ENCODE measurements around the gene CDH22.

The CDH22 gene

GRCh38 chr20:46144432-46145025 is 163.8 kb downstream of the CDH22 start:
- Mint-ChIP-seq H3K9me3 (no peaks in the 10 kb centered on the region), H3K4me3 (no peak overlapping the region), H3K27me3 (peaks cover 44% of the 10 kb centered on the region), H3K36me3 (ENCODE audit: insufficient read depth) (peaks cover 3% of the 10 kb centered on the region), H3K4me1 (no peaks in the 10 kb centered on the region), H3K27ac (ENCODE audit: low read depth) (no peak overlapping the region)
- ATAC-seq (replicated peaks; ENCODE audit: extremely low read depth, poor library complexity, severe bottlenecking) (no peak), DNase-seq (ENCODE audit: low spot score in 2 of 2) (no peak)

- peaks cover 68% of the 10 kb centered on the region for H3K27me3 Mint-ChIP-seq
- no peak for ATAC-seq (replicated peaks; ENCODE audit: extremely low read depth, poor library complexity, severe bottlenecking)
Observed at GRCh38 chr20:46142124-46142523, 166.2 kb downstream of the CDH22 start.

GRCh38 chr20:46139908-46140482 is 168.3 kb downstream of the CDH22 start:
- Mint-ChIP-seq H3K4me3 (no peak overlapping the region), H3K4me1 (no peaks in the 10 kb centered on the region), H3K27ac (ENCODE audit: low read depth) (no peak overlapping the region), H3K27me3 (peaks cover 83% of the 10 kb centered on the region), H3K9me3 (no peaks in the 10 kb centered on the region), H3K36me3 (ENCODE audit: insufficient read depth) (peaks cover 3% of the 10 kb centered on the region)
- ATAC-seq (replicated peaks; ENCODE audit: extremely low read depth, poor library complexity, severe bottlenecking) (no peak), DNase-seq (ENCODE audit: low spot score in 2 of 2) (no peak)

More at GRCh38 chr20:46142124-46142523, 166.2 kb downstream of the CDH22 start:
- peaks cover 3% of the 10 kb centered on the region for H3K36me3 Mint-ChIP-seq (ENCODE audit: insufficient read depth)
- no peaks in the 10 kb centered on the region for H3K9me3 Mint-ChIP-seq
- no peak overlapping the region for H3K27ac Mint-ChIP-seq (ENCODE audit: low read depth)
- H3K4me1 Mint-ChIP-seq, result no peaks in the 10 kb centered on the region
- DNase-seq (ENCODE audit: low spot score in 2 of 2), result no peak
- no peak overlapping the region for H3K4me3 Mint-ChIP-seq

GRCh38 chr20:46139266-46139889 is 168.9 kb downstream of the CDH22 start:
- H3K36me3 Mint-ChIP-seq (ENCODE audit: insufficient read depth), result peaks cover 1% of the 10 kb centered on the region
- DNase-seq (ENCODE audit: low spot score in 2 of 2), result no peak
- no peak overlapping the region for H3K27ac Mint-ChIP-seq (ENCODE audit: low read depth)
- H3K4me1 Mint-ChIP-seq, result no peaks in the 10 kb centered on the region
- H3K27me3 Mint-ChIP-seq, result peaks cover 83% of the 10 kb centered on the region
- ATAC-seq (replicated peaks; ENCODE audit: extremely low read depth, poor library complexity, severe bottlenecking), result no peak
- H3K4me3 Mint-ChIP-seq, result no peak overlapping the region
- H3K9me3 Mint-ChIP-seq, result no peaks in the 10 kb centered on the region

GRCh38 chr20:46137816-46138215 is 170.5 kb downstream of the CDH22 start:
- Mint-ChIP-seq H3K4me1 (peaks cover 2% of the 10 kb centered on the region), H3K27ac (ENCODE audit: low read depth) (no peak overlapping the region), H3K36me3 (ENCODE audit: insufficient read depth) (peaks cover 2% of the 10 kb centered on the region), H3K27me3 (peaks cover 76% of the 10 kb centered on the region), H3K4me3 (no peak overlapping the region), H3K9me3 (no peaks in the 10 kb centered on the region)
- no peak for ATAC-seq (replicated peaks; ENCODE audit: extremely low read depth, poor library complexity, severe bottlenecking)
- no peak for DNase-seq (ENCODE audit: low spot score in 2 of 2)

GRCh38 chr20:46135856-46136633 is 172.3 kb downstream of the CDH22 start:
- Mint-ChIP-seq H3K9me3 (no peaks in the 10 kb centered on the region), H3K36me3 (ENCODE audit: insufficient read depth) (peaks cover 3% of the 10 kb centered on the region), H3K4me3 (no peak overlapping the region), H3K4me1 (peaks cover 8% of the 10 kb centered on the region), H3K27me3 (peaks cover 76% of the 10 kb centered on the region), H3K27ac (ENCODE audit: low read depth) (no peak overlapping the region)
- DNase-seq (ENCODE audit: low spot score in 2 of 2) (no peak), ATAC-seq (replicated peaks; ENCODE audit: extremely low read depth, poor library complexity, severe bottlenecking) (no peak)

GRCh38 chr20:46134716-46135115 is 173.6 kb downstream of the CDH22 start:
- Mint-ChIP-seq H3K27me3 (peaks cover 76% of the 10 kb centered on the region), H3K9me3 (no peaks in the 10 kb centered on the region), H3K4me3 (no peak overlapping the region), H3K36me3 (ENCODE audit: insufficient read depth) (peaks cover 3% of the 10 kb centered on the region), H3K4me1 (peaks cover 8% of the 10 kb centered on the region), H3K27ac (ENCODE audit: low read depth) (no peak overlapping the region)
- no peak for ATAC-seq (replicated peaks; ENCODE audit: extremely low read depth, poor library complexity, severe bottlenecking)
- no peak for DNase-seq (ENCODE audit: low spot score in 2 of 2)

GRCh38 chr20:46133886-46134654 is 174.2 kb downstream of the CDH22 start:
- no peak overlapping the region for H3K4me3 Mint-ChIP-seq
- no peak for ATAC-seq (replicated peaks; ENCODE audit: extremely low read depth, poor library complexity, severe bottlenecking)
- H3K36me3 Mint-ChIP-seq (ENCODE audit: insufficient read depth), result peaks cover 3% of the 10 kb centered on the region
- H3K27me3 Mint-ChIP-seq, result peaks cover 76% of the 10 kb centered on the region
- H3K27ac Mint-ChIP-seq (ENCODE audit: low read depth), result no peak overlapping the region
- peaks cover 8% of the 10 kb centered on the region for H3K4me1 Mint-ChIP-seq
- no peak for DNase-seq (ENCODE audit: low spot score in 2 of 2)
- H3K9me3 Mint-ChIP-seq, result no peaks in the 10 kb centered on the region

- Mint-ChIP-seq H3K27ac (ENCODE audit: low read depth) (no peak overlapping the region), H3K36me3 (ENCODE audit: insufficient read depth) (peaks cover 5% of the 10 kb centered on the region)
Observed at GRCh38 chr20:46132705-46133120, 175.6 kb downstream of the CDH22 start.

GRCh38 chr20:46131396-46131795 is 176.9 kb downstream of the CDH22 start:
- Mint-ChIP-seq H3K4me1 (peaks cover 8% of the 10 kb centered on the region), H3K27me3 (peaks cover 64% of the 10 kb centered on the region), H3K4me3 (no peak overlapping the region), H3K27ac (ENCODE audit: low read depth) (no peak overlapping the region), H3K9me3 (no peaks in the 10 kb centered on the region), H3K36me3 (ENCODE audit: insufficient read depth) (peaks cover 5% of the 10 kb centered on the region)
- DNase-seq (ENCODE audit: low spot score in 2 of 2) (no peak), ATAC-seq (replicated peaks; ENCODE audit: extremely low read depth, poor library complexity, severe bottlenecking) (no peak)

More at GRCh38 chr20:46132705-46133120, 175.6 kb downstream of the CDH22 start:
- ATAC-seq (replicated peaks; ENCODE audit: extremely low read depth, poor library complexity, severe bottlenecking) (peak; percentile 56), DNase-seq (ENCODE audit: low spot score in 2 of 2) (peak; percentile 15 to 30)
- Mint-ChIP-seq H3K4me3 (no peak overlapping the region), H3K4me1 (peaks cover 8% of the 10 kb centered on the region), H3K27me3 (peaks cover 69% of the 10 kb centered on the region), H3K9me3 (no peaks in the 10 kb centered on the region)

GRCh38 chr20:46130534-46130933 is 177.8 kb downstream of the CDH22 start:
- H3K27me3 Mint-ChIP-seq, result peaks cover 64% of the 10 kb centered on the region
- no peak overlapping the region for H3K4me3 Mint-ChIP-seq
- H3K27ac Mint-ChIP-seq (ENCODE audit: low read depth), result no peak overlapping the region
- H3K9me3 Mint-ChIP-seq, result no peaks in the 10 kb centered on the region
- peaks cover 6% of the 10 kb centered on the region for H3K36me3 Mint-ChIP-seq (ENCODE audit: insufficient read depth)
- DNase-seq (ENCODE audit: low spot score in 2 of 2) (no peak), ATAC-seq (replicated peaks; ENCODE audit: extremely low read depth, poor library complexity, severe bottlenecking) (no peak)
- H3K4me1 Mint-ChIP-seq, result peaks cover 8% of the 10 kb centered on the region

- Mint-ChIP-seq H3K36me3 (ENCODE audit: insufficient read depth) (peaks cover 8% of the 10 kb centered on the region), H3K27me3 (peaks cover 66% of the 10 kb centered on the region), H3K4me3 (no peak overlapping the region), H3K27ac (ENCODE audit: low read depth) (no peak overlapping the region), H3K9me3 (no peaks in the 10 kb centered on the region), H3K4me1 (peaks cover 8% of the 10 kb centered on the region)
- ATAC-seq (replicated peaks; ENCODE audit: extremely low read depth, poor library complexity, severe bottlenecking) (no peak), DNase-seq (ENCODE audit: low spot score in 2 of 2) (no peak)
Observed at GRCh38 chr20:46129955-46130481, 178.3 kb downstream of the CDH22 start.
